MCF 10A (cell line): ENCODE data around the gene GIT1. TPM values are rescaled to one million over a fixed set of nuclear protein-coding genes. Genes with fewer than 3 reads are reported as not detected.

ENCODE experiments used
- BruUV-seq: library from RNA; stranded (reverse); fragments of 400-500 nt; replicated peaks from 2 replicates; lab custom pipeline; 2021; lab: Mats Ljungman, UMichigan
- CTCF ChIA-PET: fragments of 300-600 bp; sonication (Branson Sonifier 250); formaldehyde crosslinking; extraction: SDS; loops from one replicate; lab custom pipeline; 2021; ENCODE audit warnings: antibody characterized with exemption, inconsistent platforms; lab: Yijun Ruan, JAX
- POLR2A ChIA-PET: fragments of 300-600, 350-650 bp; sonication (Branson Sonifier 250); formaldehyde crosslinking; extraction: SDS; loops from one replicate; lab custom pipeline; 2020; ENCODE audit warnings: antibody characterized with exemption, inconsistent platforms; lab: Yijun Ruan, JAX
- DNase-seq: peaks from one replicate; pipeline ENCODE4 v3.0.0-alpha.2; 2018; ENCODE audit not compliant: unreplicated experiment
- H3K27ac Mint-ChIP-seq: one replicate; pipeline ENCODE4 v1.8.0; 2022; ENCODE audit warnings: mild to moderate bottlenecking, low read depth, mixed read lengths; ENCODE audit not compliant: unreplicated experiment
- H3K27me3 Mint-ChIP-seq: one replicate; pipeline ENCODE4 v1.8.0; 2022; ENCODE audit warnings: mixed read lengths; ENCODE audit not compliant: insufficient read depth, unreplicated experiment
- H3K36me3 Mint-ChIP-seq: one replicate; pipeline ENCODE4 v1.8.0; 2022; ENCODE audit warnings: mild to moderate bottlenecking, moderate library complexity, mixed read lengths; ENCODE audit not compliant: insufficient read depth, unreplicated experiment
- H3K4me1 Mint-ChIP-seq: one replicate; pipeline ENCODE4 v1.8.0; 2022; ENCODE audit warnings: mixed read lengths; ENCODE audit not compliant: insufficient read depth, unreplicated experiment
- H3K4me3 Mint-ChIP-seq: one replicate; pipeline ENCODE4 v1.8.0; 2022; ENCODE audit warnings: mild to moderate bottlenecking, moderate library complexity, mixed read lengths; ENCODE audit not compliant: unreplicated experiment
- H3K9me3 Mint-ChIP-seq: one replicate; pipeline ENCODE4 v1.8.0; 2022; ENCODE audit warnings: mixed read lengths; ENCODE audit not compliant: unreplicated experiment
- intact Hi-C: fragments of 100-400 bp; cut with micrococcal nuclease; formaldehyde crosslinking; loops from 2 replicates; pipeline ENCODE4 v1.14.1; 2022
- total RNA-seq: library from RNA; stranded (reverse); gene quantifications from 2 replicates; pipeline ENCODE4 v1.2.3, GENCODE V29; 2022
- TF ChIP-seq, protein P1 (sequence below): fragments of 200-600 bp; IDR thresholded peaks from one replicate; pipeline ENCODE4 v1.8.0; 2022; ENCODE audit warnings: antibody characterized with exemption, mild to moderate bottlenecking; ENCODE audit not compliant: unreplicated experiment

The GIT1 gene
- total RNA-seq, 1 experiment from 2014 or later = 49.0 TPM

DNA sequence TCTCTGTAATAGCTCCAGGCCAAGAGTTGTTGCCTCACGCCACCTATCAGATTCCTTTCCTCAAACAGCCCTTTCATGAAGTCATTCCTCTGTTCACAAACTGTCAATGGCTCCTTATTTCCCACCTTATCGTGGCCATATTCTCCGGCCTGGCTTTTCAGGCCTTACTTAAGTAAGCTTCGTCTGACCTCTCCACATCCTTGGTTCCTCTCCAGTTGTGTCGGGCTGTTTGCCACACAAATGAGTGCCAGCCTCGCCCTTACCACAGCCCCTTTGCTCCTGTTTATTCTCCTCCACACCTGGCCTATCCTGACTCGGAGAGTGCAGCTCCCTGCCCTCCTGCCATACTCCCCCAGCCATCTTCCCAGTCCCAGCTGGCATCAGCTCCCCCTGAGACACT is 18.9 kb downstream of the GIT1 start:
- ChIA-PET CTCF (interaction anchor here (1.4 to 9.2 kb wide), 5 partner anchors 11 to 209 kb away, joined by 6 to 57 read pairs (median 8); partner anchors contain the start of gene ANKRD13B), POLR2A (interaction anchor here (1.4 to 5.8 kb wide), 5 partner anchors 9 to 360 kb away, joined by 3 to 43 read pairs (median 15); partner anchors contain the start of genes ANKRD13B and SSH2)
- BruUV-seq = no TSS peak

DNA sequence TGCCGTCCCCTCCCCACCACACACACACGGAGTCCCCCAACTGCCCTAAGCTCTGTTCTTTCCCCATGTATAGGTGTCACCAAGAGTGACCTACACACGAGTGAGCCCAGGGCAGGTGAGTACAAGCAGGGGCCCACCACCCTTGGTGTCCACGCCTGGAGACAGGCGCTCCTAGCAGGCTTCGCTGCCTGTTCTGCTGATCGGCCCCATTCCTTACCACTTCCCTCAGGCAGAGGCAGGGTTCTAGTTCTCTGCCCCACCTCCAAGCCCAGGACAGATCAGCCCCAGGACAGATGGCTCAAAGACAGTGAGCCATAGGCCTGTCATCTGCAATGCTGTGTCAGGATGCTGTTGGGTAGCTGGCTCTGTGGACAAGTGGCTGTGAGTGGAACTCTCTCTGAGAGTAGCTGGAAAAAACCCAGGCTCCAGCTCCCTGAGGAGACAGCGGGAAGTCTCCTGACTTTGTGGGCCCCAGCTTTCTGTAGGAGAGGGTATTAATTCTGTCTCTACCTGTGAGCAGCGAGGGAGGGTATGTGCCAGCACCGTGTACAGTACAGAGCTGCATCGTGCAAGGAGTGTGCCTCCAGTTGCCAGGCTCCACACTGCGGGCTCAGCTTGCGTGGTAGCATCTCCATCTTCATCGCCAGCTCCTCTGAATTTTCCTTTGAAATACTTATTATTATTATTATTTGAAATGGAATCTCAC is 20.1 kb downstream of the GIT1 start:
- intact Hi-C loops = loop anchor here (2.0 kb wide), 1 partner anchor 21 kb away; no protein-coding TSS in a partner anchor
- no peak for DNase-seq
- Mint-ChIP-seq H3K4me1 (peaks cover 14% of the 10 kb centered on the region), H3K27ac (peak overlapping the region; percentile 78), H3K9me3 (no peaks in the 10 kb centered on the region), H3K27me3 (no peaks in the 10 kb centered on the region), H3K36me3 (peaks cover 17% of the 10 kb centered on the region), H3K4me3 (peak overlapping the region; percentile 80)
- TF ChIP-seq, protein P1, sequence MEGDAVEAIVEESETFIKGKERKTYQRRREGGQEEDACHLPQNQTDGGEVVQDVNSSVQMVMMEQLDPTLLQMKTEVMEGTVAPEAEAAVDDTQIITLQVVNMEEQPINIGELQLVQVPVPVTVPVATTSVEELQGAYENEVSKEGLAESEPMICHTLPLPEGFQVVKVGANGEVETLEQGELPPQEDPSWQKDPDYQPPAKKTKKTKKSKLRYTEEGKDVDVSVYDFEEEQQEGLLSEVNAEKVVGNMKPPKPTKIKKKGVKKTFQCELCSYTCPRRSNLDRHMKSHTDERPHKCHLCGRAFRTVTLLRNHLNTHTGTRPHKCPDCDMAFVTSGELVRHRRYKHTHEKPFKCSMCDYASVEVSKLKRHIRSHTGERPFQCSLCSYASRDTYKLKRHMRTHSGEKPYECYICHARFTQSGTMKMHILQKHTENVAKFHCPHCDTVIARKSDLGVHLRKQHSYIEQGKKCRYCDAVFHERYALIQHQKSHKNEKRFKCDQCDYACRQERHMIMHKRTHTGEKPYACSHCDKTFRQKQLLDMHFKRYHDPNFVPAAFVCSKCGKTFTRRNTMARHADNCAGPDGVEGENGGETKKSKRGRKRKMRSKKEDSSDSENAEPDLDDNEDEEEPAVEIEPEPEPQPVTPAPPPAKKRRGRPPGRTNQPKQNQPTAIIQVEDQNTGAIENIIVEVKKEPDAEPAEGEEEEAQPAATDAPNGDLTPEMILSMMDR = no peak
- BruUV-seq = TSS peak; percentile 26
- ChIA-PET CTCF (interaction anchor here (0.9 to 9.2 kb wide), 7 partner anchors 12 to 210 kb away, joined by 4 to 57 read pairs (median 7); partner anchors contain the start of gene ANKRD13B), POLR2A (interaction anchor here (0.7 to 5.8 kb wide), 13 partner anchors 10 to 362 kb away, joined by 3 to 43 read pairs (median 7); partner anchors contain the start of genes ANKRD13B, NUFIP2 and SSH2)

More for the DNA sequence above, 18.9 kb downstream of the GIT1 start:
- no peak overlapping the region for H3K27ac Mint-ChIP-seq
- H3K4me3 Mint-ChIP-seq = peak overlapping the region; percentile 38
- H3K4me1 Mint-ChIP-seq = peaks cover 14% of the 10 kb centered on the region
- intact Hi-C loops = no loop called here
- no peak for DNase-seq
- H3K27me3 Mint-ChIP-seq = no peaks in the 10 kb centered on the region
- H3K9me3 Mint-ChIP-seq = no peaks in the 10 kb centered on the region
- TF ChIP-seq, protein P1 = no peak
- H3K36me3 Mint-ChIP-seq = peaks cover 17% of the 10 kb centered on the region

DNA sequence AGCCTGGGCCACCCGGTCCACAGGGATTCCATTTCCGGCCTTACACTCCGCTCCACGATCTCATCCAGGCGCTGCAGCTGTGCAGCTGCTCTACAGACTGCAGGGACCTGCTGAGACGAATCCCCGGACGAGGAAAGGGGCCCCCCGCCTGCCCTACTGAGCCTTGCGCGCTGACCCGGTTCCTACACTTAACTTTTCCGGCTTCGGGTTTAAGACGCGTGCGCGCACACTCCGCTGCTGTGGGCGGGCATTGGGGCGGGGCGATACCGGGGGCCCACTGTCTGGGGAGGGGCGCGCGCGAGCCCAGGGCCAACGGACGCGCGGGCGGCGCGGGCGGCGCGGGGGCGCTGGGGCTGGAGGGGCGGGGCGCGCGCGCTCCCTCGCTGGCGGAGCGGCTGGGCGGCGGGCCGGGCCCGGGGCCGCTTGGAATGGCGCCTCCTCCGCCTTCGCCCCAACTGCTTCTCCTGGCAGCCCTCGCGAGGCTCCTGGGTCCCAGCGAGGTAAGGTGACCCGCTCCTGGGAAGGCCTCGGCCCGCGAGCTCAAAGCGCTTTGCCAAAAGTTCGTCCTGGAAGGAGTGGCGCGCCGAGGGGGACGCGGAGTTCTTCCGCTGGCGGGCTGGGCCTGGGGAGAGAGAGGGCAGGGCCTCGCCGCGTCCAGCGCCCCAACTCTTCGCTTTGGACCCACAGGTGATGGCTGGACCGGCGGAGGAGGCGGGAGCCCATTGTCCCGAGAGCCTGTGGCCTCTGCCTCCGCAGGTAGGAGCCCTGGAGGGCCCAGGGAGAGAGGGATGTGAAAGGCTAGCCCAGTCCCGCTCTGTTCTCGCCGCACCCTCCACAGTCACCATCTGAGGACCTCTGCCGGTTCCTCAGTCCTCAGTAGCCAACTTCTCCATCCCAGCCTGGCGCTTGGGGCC is 20.9 kb downstream of the GIT1 start, which contains the start of gene TP53I13:
Gene TP53I13, plus strand, starts transcription at position 371 of the 914 bp plus-strand sequence. Its CDS starts 58 bp downstream, at position 429.
- Mint-ChIP-seq H3K9me3 (no peaks in the 10 kb centered on the region), H3K4me3 (peak within 1 kb of the TSS; percentile 80), H3K27me3 (no peaks in the 10 kb centered on the region), H3K27ac (peak within 1 kb of the TSS; percentile 78), H3K36me3 (peaks cover 15% of the 10 kb centered on the region), H3K4me1 (peaks cover 14% of the 10 kb centered on the region)
- peak; percentile 78 for DNase-seq
- BruUV-seq = no TSS peak
- TF ChIP-seq, protein P1 = no peak
- ChIA-PET CTCF (interaction anchor here (0.6 to 9.2 kb wide), 7 partner anchors 13 to 199 kb away, joined by 3 to 57 read pairs (median 4); partner anchors contain the start of gene ANKRD13B), POLR2A (interaction anchor here (0.6 to 5.8 kb wide), 21 partner anchors 13 to 422 kb away, joined by 3 to 43 read pairs (median 4); partner anchors contain the start of genes ANKRD13B, NUFIP2, SSH2 and TAOK1)
- intact Hi-C loops = loop anchor here (2.0 kb wide), 1 partner anchor 22 kb away; no protein-coding TSS in a partner anchor
